Upper lobe of right lung (tissue), 1 donor: ENCODE results near the gene RAB6C. TPM values are rescaled to one million over a fixed set of nuclear protein-coding genes. Genes with fewer than 3 reads are reported as not detected.
"Not testable (repeated sequence)": the region's sequence is repeated elsewhere in the genome, so short reads cannot be mapped to it uniquely, and the experiment has no call there.

Experiments used
- ATAC-seq: fragments of 200-7000 bp; cut with Tn5 transposase; one replicate; pipeline ENCODE4 v1.9.1; 2020; ENCODE audit warnings: mild to moderate bottlenecking, moderate library complexity
- DNase-seq: peaks from one replicate; pipeline ENCODE4 v3.0.0-alpha.2; 2020
- H3K27ac ChIP-seq: fragments of 200-600 bp; one replicate; pipeline ENCODE4 v1.8.0; 2022
- H3K27me3 ChIP-seq: fragments of 200-600 bp; one replicate; pipeline ENCODE4 v1.8.0; 2022; ENCODE audit warnings: mild to moderate bottlenecking
- H3K36me3 ChIP-seq: fragments of 200-600 bp; one replicate; pipeline ENCODE4 v1.8.0; 2022
- H3K4me1 ChIP-seq: fragments of 200-600 bp; one replicate; pipeline ENCODE4 v1.8.0; 2022
- H3K4me3 ChIP-seq: fragments of 200-600 bp; one replicate; pipeline ENCODE4 v1.8.0; 2022; ENCODE audit warnings: mild to moderate bottlenecking
- H3K9me3 ChIP-seq: fragments of 200-600 bp; one replicate; pipeline ENCODE4 v1.8.0; 2022
- intact Hi-C: fragments of 100-400 bp; cut with DNase I; formaldehyde crosslinking; loops from one replicate; pipeline ENCODE4 v1.11.0; 2022
- total RNA-seq: library from RNA; stranded (reverse); fragmentation: NEBNext Ultra II Directional; extraction: Animal tissue kit (Norgen Biotek cat#: 25700); gene quantifications from one replicate; pipeline ENCODE4 v1.2.1, GENCODE V29; 2021
- TF ChIP-seq, protein P1 (sequence below): fragments of 200-600 bp; IDR thresholded peaks from one replicate; pipeline ENCODE4 v1.8.0; 2022; ENCODE audit warnings: antibody characterized with exemption
- donor health status: DM: no; HTN: yes; CAD: no; lungs with severe emphysema.

RAB6C gene
- total RNA-seq, 1 donor from 2014 or later, result not detected

DNA sequence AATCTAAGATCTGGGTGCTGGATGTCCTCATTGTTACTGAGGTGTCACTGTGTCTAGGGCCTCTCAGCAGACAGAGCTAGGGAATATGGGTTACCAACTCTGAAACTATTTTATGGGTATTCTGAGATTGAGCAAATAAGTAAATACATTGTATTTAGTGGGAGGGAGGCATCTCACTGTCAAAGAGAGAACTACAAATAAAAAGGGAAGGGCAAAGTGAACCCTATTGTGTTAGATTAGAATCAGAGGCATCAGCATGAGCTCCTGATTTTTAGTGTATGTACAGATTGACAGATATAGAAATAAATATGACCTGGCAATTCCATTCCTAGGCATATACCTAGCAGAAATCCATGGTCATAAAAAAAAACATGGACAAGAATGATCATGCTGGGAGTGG is 33.9 kb upstream of the RAB6C start:
- H3K27me3 ChIP-seq, result no peaks in the 10 kb centered on the region
- H3K4me3 ChIP-seq, result no peak overlapping the region
- no peak overlapping the region for H3K27ac ChIP-seq
- DNase-seq (no peak), ATAC-seq (no peak)
- H3K4me1 ChIP-seq, result no peaks in the 10 kb centered on the region
- no peaks in the 10 kb centered on the region for H3K9me3 ChIP-seq
- H3K36me3 ChIP-seq, result no peaks in the 10 kb centered on the region
- TF ChIP-seq, protein P1, sequence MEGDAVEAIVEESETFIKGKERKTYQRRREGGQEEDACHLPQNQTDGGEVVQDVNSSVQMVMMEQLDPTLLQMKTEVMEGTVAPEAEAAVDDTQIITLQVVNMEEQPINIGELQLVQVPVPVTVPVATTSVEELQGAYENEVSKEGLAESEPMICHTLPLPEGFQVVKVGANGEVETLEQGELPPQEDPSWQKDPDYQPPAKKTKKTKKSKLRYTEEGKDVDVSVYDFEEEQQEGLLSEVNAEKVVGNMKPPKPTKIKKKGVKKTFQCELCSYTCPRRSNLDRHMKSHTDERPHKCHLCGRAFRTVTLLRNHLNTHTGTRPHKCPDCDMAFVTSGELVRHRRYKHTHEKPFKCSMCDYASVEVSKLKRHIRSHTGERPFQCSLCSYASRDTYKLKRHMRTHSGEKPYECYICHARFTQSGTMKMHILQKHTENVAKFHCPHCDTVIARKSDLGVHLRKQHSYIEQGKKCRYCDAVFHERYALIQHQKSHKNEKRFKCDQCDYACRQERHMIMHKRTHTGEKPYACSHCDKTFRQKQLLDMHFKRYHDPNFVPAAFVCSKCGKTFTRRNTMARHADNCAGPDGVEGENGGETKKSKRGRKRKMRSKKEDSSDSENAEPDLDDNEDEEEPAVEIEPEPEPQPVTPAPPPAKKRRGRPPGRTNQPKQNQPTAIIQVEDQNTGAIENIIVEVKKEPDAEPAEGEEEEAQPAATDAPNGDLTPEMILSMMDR, result no peak
- intact Hi-C loops, result no loop called here

DNA sequence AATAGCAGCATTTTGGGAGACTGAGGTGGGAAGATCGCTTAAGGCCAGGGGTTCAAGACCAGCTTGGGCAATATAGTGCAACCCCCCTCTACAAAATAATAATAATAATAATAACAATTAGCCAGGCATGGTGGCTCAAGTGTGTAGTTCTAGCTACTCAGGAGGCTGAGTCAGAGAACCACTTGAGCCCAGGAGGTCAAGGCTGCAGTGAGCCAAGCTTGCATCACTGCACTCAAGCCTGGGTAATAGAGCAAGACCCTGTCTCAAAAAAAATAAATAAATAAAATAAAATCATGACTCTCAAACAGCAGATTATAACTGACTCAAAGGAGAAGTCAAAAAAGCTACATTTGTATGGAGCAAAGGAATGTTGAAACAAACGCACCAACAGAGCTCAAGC is 31.8 kb upstream of the RAB6C start:
- H3K36me3 ChIP-seq, H3K4me3 ChIP-seq, H3K27ac ChIP-seq, H3K9me3 ChIP-seq, DNase-seq, H3K27me3 ChIP-seq, ATAC-seq, intact Hi-C loops, H3K4me1 ChIP-seq: not testable (repeated sequence)

DNA sequence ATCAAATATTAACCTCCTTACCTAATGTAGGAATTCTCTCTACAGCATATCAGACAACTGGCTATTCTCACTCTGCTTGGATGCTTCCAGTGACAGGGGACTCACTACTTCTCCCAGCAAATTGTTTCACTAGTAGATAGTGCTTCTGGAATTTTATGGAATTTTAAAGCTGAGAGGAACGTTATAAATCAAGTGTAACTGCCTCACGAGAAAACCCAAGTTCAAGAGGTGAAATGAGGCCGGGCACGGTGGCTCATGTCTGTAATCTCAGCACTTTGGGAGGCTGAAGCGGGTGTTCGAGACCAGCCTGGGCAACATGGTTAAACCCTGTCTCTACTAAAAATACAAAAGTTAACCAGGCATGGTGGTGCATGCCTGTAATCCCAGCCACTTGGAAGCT is 23.3 kb upstream of the RAB6C start:
- H3K27me3 ChIP-seq, ATAC-seq, H3K9me3 ChIP-seq, H3K4me1 ChIP-seq, H3K27ac ChIP-seq, H3K4me3 ChIP-seq, H3K36me3 ChIP-seq, DNase-seq, intact Hi-C loops: not testable (repeated sequence)

DNA sequence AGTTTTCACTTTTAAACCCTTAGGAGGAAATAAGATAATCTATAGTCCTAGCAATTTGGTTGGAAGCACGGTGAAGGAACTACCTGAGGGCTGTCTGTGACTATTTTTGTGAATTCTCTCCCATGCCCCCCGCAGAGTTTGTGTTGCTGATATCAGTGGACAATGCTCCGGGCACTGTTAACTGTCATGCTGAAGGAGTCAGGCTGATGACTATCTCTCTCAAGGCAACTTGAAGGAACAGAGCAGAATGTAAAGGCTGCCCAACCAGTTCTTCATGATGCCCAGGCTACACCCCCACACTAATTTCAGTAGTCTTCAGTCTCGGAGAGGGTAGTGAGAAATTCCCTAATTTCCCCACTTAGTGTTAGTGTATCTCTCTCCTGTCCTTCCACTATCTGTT is 21.6 kb upstream of the RAB6C start:
- Histone ChIP-seq H3K27me3 (no peaks in the 10 kb centered on the region), H3K9me3 (no peaks in the 10 kb centered on the region), H3K4me1 (no peaks in the 10 kb centered on the region), H3K4me3 (no peak overlapping the region), H3K36me3 (no peaks in the 10 kb centered on the region), H3K27ac (no peak overlapping the region)
- TF ChIP-seq, protein P1, result no peak
- no peak for DNase-seq
- no peak for ATAC-seq
- intact Hi-C loops, result no loop called here

DNA sequence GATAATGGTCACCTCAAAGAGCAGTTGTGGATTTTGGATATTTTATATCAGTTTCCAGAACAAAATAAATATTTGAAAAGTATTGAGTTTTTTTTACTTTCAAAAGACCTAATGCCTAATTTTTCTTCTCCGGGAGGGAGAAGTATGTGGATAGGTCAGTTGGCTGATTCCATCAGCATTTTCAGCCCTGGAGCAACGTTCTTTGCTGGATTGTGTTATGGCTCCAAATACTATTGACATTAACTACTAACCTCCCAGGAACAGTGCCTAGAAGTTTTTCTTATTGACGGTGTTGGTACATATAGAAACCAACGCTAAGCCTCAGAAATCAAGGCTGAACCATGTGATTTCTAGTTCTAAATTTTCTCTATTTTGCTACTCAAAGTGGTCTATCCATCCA is 20.7 kb upstream of the RAB6C start:
- ATAC-seq, H3K27me3 ChIP-seq, H3K9me3 ChIP-seq, H3K27ac ChIP-seq, H3K36me3 ChIP-seq, H3K4me3 ChIP-seq, H3K4me1 ChIP-seq, intact Hi-C loops, DNase-seq: not testable (repeated sequence)

DNA sequence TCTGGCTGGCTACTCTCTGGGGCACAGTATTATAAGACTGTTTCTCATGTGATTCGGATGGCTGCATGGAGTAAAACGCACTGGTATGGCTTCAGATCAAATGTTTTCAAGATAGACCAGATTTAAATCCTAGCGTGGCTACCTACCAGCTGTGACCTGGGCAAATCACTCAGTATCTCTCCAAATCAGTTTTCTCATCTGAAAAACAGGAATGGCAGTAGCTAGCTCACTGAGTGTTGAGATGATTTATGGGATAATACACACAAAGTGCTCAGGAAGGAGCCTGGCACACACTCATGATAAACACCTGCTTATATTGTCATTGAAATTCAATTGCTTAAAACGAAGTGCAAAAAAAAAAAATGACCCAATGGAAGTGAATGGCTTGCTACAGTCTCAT is 10.9 kb upstream of the RAB6C start:
- H3K9me3 ChIP-seq, H3K27me3 ChIP-seq, ATAC-seq, intact Hi-C loops, H3K36me3 ChIP-seq, H3K4me3 ChIP-seq, H3K4me1 ChIP-seq, DNase-seq, H3K27ac ChIP-seq: not testable (repeated sequence)

DNA sequence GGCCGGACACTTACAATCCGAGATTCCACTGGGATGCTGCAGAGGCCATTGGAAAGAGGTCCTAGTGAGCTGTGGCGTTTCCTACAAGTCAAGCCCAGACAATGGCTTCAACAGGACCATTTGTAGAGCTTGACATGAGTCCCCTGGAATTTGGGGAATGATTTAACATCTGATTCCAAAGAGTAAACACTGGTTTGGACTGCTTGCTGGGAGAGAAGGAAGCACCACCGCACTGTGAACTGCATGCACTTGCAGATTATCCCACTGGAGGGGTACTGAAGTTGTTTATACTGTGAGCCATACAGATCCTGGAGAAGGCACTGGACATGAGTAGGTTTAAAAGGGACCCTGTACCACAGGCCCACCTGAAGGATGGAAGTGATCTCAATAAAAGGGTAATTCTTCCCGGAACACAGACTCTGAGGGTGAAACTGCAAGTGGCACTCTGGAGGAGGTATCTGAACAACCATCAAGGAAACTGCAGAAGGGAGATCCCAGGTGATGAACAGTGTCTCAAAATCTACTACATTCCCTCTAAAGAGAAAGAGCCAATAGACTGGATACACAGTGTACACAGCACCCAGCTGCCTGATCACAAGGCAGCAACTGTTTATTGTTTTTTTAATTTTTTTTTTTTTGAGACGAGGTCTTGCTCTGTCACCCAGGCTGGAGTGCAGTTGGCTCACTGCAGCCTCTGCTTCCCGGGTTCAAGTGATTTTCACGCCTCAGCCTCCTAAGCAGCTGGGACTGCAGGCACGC is 4.3 kb upstream of the RAB6C start:
- no peaks in the 10 kb centered on the region for H3K9me3 ChIP-seq

DNA sequence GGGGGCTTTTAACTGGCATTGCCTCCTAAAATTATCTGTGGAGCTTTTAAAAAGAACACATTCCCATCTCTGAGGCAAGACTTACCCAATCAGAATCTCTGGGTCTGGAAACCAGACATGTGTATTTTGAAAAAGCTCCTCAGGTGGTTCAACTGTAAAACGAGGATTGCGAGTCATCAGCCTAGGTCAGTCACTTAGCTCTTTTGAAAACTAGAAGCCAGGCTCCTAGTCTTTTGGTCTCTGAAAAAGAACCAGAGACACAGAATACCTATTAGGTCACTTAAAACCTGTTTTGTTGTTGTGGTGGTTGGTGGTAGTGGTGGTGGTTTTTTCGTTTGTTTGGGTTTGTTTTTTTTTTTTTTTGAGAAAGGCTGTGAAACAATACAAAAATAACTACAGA is 2.5 kb upstream of the RAB6C start:
- intact Hi-C loops, H3K36me3 ChIP-seq, DNase-seq, H3K4me1 ChIP-seq, H3K9me3 ChIP-seq, ATAC-seq, H3K4me3 ChIP-seq, H3K27ac ChIP-seq: not testable (repeated sequence)
- peaks cover 24% of the 10 kb centered on the region for H3K27me3 ChIP-seq

More for the DNA sequence above, 4.3 kb upstream of the RAB6C start:
- intact Hi-C loops, result no loop called here
- TF ChIP-seq, protein P1, result no peak
- Histone ChIP-seq H3K27me3 (peaks cover 24% of the 10 kb centered on the region), H3K27ac (no peak overlapping the region), H3K4me3 (no peak overlapping the region), H3K4me1 (no peaks in the 10 kb centered on the region), H3K36me3 (no peaks in the 10 kb centered on the region)
- ATAC-seq (no peak), DNase-seq (no peak)
